ENCODE results near the gene ZNF839. TPM values are rescaled to one million over a fixed set of nuclear protein-coding genes. Genes with fewer than 3 reads are reported as not detected.

The ZNF839 gene
- total and polyA plus RNA-seq, 4 experiments from 2014 or later = 4.0 to 21.7 (median 13.0) TPM

Other genes with a start within 250 kb of the ZNF839 start
- 100 to 1,000 TPM; 275 to 297 TPM for gene HSP90AA1, start 232.7 kb upstream of the ZNF839 start, total RNA-seq
- 100 to 1,000 TPM; 191 to 515 TPM for gene HSP90AA1, start 232.7 kb upstream of the ZNF839 start, polyA plus RNA-seq
- 10 to 100 TPM; 56.8 to 57.9 TPM for gene WDR20, start 179.8 kb upstream of the ZNF839 start, total RNA-seq
- gene WDR20, start 179.8 kb upstream of the ZNF839 start, polyA plus RNA-seq = 10 to 100 TPM; 18.8 to 22.3 TPM
- gene MOK, start 14.6 kb upstream of the ZNF839 start, total RNA-seq = 1 to 10 TPM in 1 of 2 experiments, under 1 TPM in 1; 0.73 to 1.3 TPM
- gene MOK, start 14.6 kb upstream of the ZNF839 start, polyA plus RNA-seq = 1 to 10 TPM in 1 of 2 donors, not detected in 1; 1.4 TPM
- 10 to 100 TPM; 31.5 to 32.3 TPM for gene CINP, start 43.1 kb downstream of the ZNF839 start, total RNA-seq
- 10 to 100 TPM; 31.3 to 37.7 TPM for gene CINP, start 43.1 kb downstream of the ZNF839 start, polyA plus RNA-seq
- gene TECPR2, start 43.2 kb downstream of the ZNF839 start, total RNA-seq = 10 to 100 TPM in 1 of 2 experiments, 1 to 10 TPM in 1; 9.9 to 12.6 TPM
- gene TECPR2, start 43.2 kb downstream of the ZNF839 start, polyA plus RNA-seq = 1 to 10 TPM in 1 of 2 donors, under 1 TPM in 1; 0.89 to 5.6 TPM
- gene ANKRD9, start 190.0 kb downstream of the ZNF839 start, total RNA-seq = 1 to 10 TPM; 1.8 to 2.5 TPM
- gene ANKRD9, start 190.0 kb downstream of the ZNF839 start, polyA plus RNA-seq = under 1 TPM in 1 of 2 donors, not detected in 1; 0.69 TPM

Data from CD4-positive, alpha-beta memory T cell (primary cell).